Heart left ventricle (tissue), 13 donors: ENCODE results near the gene MYOD1.

Source experiments
- POLR2A ChIP-seq, 2 donors: fragments of 450-650 bp; IDR thresholded peaks; one replicate each; pipeline ENCODE4 v1.6.1; 2017; ENCODE audit warnings: antibody characterized with exemption in 2 of 2, mild to moderate bottlenecking in 2 of 2, moderate library complexity in 2 of 2
- TF ChIP-seq, protein P1 (sequence below), 12 donors: fragments of 200-600 bp; sonication (generic) in 4 of 12; IDR thresholded peaks; one replicate each; pipeline versions ENCODE4 v1.5.0 to v1.8.0; 2018 to 2022; ENCODE audit warnings: antibody characterized with exemption in 12 of 12, mild to moderate bottlenecking in 5 of 12
- donor health status: ischemic (EF 13 %, LVEDD 7.1; RV severe dilation, severe dysfunction).
- donor health status: DM: no; HTN: yes; CAD: no.
- donor health status: DM: no; HTN: no; CAD: no.
- donor health status: ischemic (EF 25% LVEDD 6.9; RV normal size, moderate dysfunction).
- donor health status: ischemic (EF 25% LVEDD 5.7; RV mildly dilated, moderate dysfunction).
- donor health status: ischemic (EF 35%, LVEDD 5.7; RV mildly dilated, moderate dysfunction).
- donor health status: nonischemic (EF 11% LVEDD 7.7; RV severe dilation, severe dysfunction).
- donor health status: DM: yes; HTN: yes; CAD: no.
- donor health status: PGD.
- donor health status: ischemic (EF 29% LVEDD 5.4; RV normal size, mild dysfunction).
- donor health status: nonischemic (EF 23%, LVEDD 6.1; RV moderate dilation, normal function).

DNA sequence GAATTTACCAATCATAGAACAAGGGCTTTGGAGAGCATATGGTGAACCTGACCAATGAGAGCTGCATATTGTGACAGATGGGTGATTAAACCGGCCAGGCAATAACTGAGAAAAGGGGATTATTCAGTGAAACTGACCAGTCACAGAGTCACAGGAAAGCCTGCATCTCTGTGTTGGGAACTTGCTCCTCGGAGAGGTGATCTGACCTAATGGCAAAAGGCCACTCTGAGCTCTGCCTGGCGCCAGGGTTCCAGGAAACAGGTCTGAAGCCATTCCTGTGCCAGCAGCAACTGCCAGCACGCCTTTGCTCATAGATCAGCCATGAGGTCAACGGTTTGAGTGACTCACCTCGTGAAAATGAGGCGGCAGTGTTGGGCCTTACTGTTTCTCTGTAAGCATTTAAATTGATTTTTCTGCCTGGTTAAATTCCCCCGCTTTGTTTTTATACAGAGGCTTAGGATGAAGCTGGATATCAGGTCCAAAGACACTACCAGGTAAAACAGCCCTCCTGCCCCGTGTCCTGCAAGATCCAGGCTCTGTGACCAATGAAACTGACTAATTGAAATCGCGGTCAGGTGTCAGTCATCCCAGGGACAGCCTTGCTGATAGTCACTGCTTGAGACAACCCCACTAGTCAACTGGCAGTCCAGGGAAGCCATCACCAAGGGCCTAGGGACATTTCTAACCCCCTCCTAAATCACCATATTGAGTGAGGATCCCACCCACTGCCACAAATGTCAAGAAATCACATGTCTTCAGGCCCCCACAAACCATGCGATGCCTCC, 35.8 kb upstream of the MYOD1 start:
- TF ChIP-seq, protein P1, sequence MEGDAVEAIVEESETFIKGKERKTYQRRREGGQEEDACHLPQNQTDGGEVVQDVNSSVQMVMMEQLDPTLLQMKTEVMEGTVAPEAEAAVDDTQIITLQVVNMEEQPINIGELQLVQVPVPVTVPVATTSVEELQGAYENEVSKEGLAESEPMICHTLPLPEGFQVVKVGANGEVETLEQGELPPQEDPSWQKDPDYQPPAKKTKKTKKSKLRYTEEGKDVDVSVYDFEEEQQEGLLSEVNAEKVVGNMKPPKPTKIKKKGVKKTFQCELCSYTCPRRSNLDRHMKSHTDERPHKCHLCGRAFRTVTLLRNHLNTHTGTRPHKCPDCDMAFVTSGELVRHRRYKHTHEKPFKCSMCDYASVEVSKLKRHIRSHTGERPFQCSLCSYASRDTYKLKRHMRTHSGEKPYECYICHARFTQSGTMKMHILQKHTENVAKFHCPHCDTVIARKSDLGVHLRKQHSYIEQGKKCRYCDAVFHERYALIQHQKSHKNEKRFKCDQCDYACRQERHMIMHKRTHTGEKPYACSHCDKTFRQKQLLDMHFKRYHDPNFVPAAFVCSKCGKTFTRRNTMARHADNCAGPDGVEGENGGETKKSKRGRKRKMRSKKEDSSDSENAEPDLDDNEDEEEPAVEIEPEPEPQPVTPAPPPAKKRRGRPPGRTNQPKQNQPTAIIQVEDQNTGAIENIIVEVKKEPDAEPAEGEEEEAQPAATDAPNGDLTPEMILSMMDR (IDR thresholded peaks at IDR 0.05): no peak
- no peak for TF ChIP-seq POLR2A (IDR thresholded peaks at IDR 0.05)
